T-helper 1 cell treated with Interleukin-12 subunit alpha and Interleukin-12 subunit beta and Interleukin-4 antibody, amounts not matched to agents 30 μg/mL and 1 μg/mL, for 36 hours (primary cell): ENCODE results near the gene NELL1.

Experiments
- H3K27ac Mint-ChIP-seq: one replicate; pipeline ENCODE4 v1.8.0; 2021; ENCODE audit warnings: mild to moderate bottlenecking, mixed read lengths
- H3K27me3 Mint-ChIP-seq: one replicate; pipeline ENCODE4 v1.8.0; 2021; ENCODE audit warnings: low read depth, mixed read lengths
- H3K36me3 Mint-ChIP-seq: one replicate; pipeline ENCODE4 v1.8.0; 2021; ENCODE audit warnings: low read depth, mixed read lengths
- H3K4me1 Mint-ChIP-seq: one replicate; pipeline ENCODE4 v1.8.0; 2021; ENCODE audit warnings: low read depth, mixed read lengths
- H3K4me3 Mint-ChIP-seq: one replicate; pipeline ENCODE4 v1.8.0; 2021; ENCODE audit warnings: mild to moderate bottlenecking, moderate library complexity, mixed read lengths
- H3K9me3 Mint-ChIP-seq: one replicate; pipeline ENCODE4 v1.8.0; 2021; ENCODE audit warnings: mixed read lengths

NELL1 gene

GRCh38 chr11:21614961-21615360 is 945.6 kb downstream of the NELL1 start:
- H3K4me3 Mint-ChIP-seq, result no peak overlapping the region
- no peaks in the 10 kb centered on the region for H3K4me1 Mint-ChIP-seq
- H3K27ac Mint-ChIP-seq, result no peak overlapping the region
- no peaks in the 10 kb centered on the region for H3K36me3 Mint-ChIP-seq
- peaks cover 3% of the 10 kb centered on the region for H3K9me3 Mint-ChIP-seq
- H3K27me3 Mint-ChIP-seq, result no peaks in the 10 kb centered on the region

GRCh38 chr11:21615955-21616371 is 946.6 kb downstream of the NELL1 start:
- no peaks in the 10 kb centered on the region for H3K4me1 Mint-ChIP-seq
- no peak overlapping the region for H3K4me3 Mint-ChIP-seq
- H3K36me3 Mint-ChIP-seq, result no peaks in the 10 kb centered on the region
- no peak overlapping the region for H3K27ac Mint-ChIP-seq
- H3K9me3 Mint-ChIP-seq, result peaks cover 3% of the 10 kb centered on the region
- H3K27me3 Mint-ChIP-seq, result no peaks in the 10 kb centered on the region

GRCh38 chr11:21622566-21622965 is 953.2 kb downstream of the NELL1 start:
- no peaks in the 10 kb centered on the region for H3K36me3 Mint-ChIP-seq

GRCh38 chr11:21622995-21623394 is 953.6 kb downstream of the NELL1 start:
- Mint-ChIP-seq H3K4me1 (no peaks in the 10 kb centered on the region), H3K27me3 (no peaks in the 10 kb centered on the region), H3K36me3 (no peaks in the 10 kb centered on the region), H3K9me3 (peaks cover 9% of the 10 kb centered on the region), H3K4me3 (no peak overlapping the region), H3K27ac (no peak overlapping the region)

More at GRCh38 chr11:21622566-21622965, 953.2 kb downstream of the NELL1 start:
- no peaks in the 10 kb centered on the region for H3K4me1 Mint-ChIP-seq
- H3K27ac Mint-ChIP-seq, result no peak overlapping the region
- peaks cover 4% of the 10 kb centered on the region for H3K9me3 Mint-ChIP-seq
- no peaks in the 10 kb centered on the region for H3K27me3 Mint-ChIP-seq
- H3K4me3 Mint-ChIP-seq, result no peak overlapping the region
